ENCODE measurements around the gene PSORS1C1. TPM values are rescaled to one million over a fixed set of nuclear protein-coding genes. Genes with fewer than 3 reads are reported as not detected.

The PSORS1C1 gene
- total and polyA plus RNA-seq, 2 of the 4 experiments (the other 2 are of a cell fraction) = 0.36 to 1.1 TPM

DNA sequence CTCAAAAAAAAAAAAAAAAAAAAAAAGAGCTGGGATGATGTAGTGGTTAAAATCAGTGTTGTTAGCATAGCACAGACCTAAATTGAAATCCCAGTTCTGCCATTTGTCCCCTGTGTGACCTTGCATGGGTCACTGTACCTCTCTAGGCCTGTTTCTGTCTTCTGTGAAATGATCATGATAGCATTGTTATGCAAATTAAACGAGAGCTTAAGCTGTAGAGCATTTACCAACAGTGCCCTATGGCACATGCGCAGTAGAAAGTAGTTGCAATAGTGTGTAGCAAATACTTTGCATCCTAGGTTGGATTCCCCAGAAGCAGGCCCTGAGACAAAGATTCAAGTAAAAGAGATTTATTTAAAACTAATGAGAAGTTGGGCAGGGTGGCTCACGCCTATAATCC lies 17.0 kb downstream of the PSORS1C1 start:
- Histone ChIP-seq H3K27ac (ENCODE audit: insufficient read depth, low read length) (no peak overlapping the region), H3K27me3 (ENCODE audit: control insufficient read depth, insufficient read depth, low read length) (peaks cover 11% of the 10 kb centered on the region), H3K18ac (ENCODE audit: low read depth, low read length) (no peak overlapping the region), H2BK120ac (ENCODE audit: low read depth, low read length) (no peak overlapping the region), H3K4me1 (ENCODE audit: control insufficient read depth, insufficient read depth, low read length) (no peaks in the 10 kb centered on the region), H3K56ac (ENCODE audit: extremely low read depth, insufficient read depth, low read length) (no peak overlapping the region), H4K20me1 (ENCODE audit: insufficient read depth, low read length) (no peaks in the 10 kb centered on the region; the same call in 1 of the 2 replicates), H2AFZ (replicated peaks; ENCODE audit: low read length, poor library complexity) (no peak overlapping the region), H3K36me3 (ENCODE audit: control insufficient read depth, insufficient read depth, low read length) (no peaks in the 10 kb centered on the region), H4K91ac (ENCODE audit: insufficient read depth, low read depth, low read length) (no peak overlapping the region), H2BK5ac (ENCODE audit: low read depth, low read length, poor library complexity, severe bottlenecking) (no peak overlapping the region), H3K4me2 (ENCODE audit: low read depth, low read length) (no peak overlapping the region), H3K4me3 (ENCODE audit: insufficient read depth, low read depth, low read length) (no peak overlapping the region), H3K79me1 (ENCODE audit: low read depth in 1 of 2, low read length in 2 of 2) (no peaks in the 10 kb centered on the region), H3K4ac (ENCODE audit: low read depth, low read length) (no peak overlapping the region), H2BK20ac (ENCODE audit: low read depth, low read length) (no peak overlapping the region), H4K5ac (ENCODE audit: low read depth, low read length) (no peak overlapping the region), H3K23ac (ENCODE audit: low read depth, low read length) (no peak overlapping the region), H3K14ac (replicated peaks; ENCODE audit: low read depth, low read length) (no peak overlapping the region), H4K8ac (ENCODE audit: low read depth in 2 of 2, low read length in 2 of 2) (no peak overlapping the region), H2AK9ac (replicated peaks; ENCODE audit: low read depth, low read length, poor library complexity) (no peak overlapping the region), H3K9ac (ENCODE audit: low read depth, low read length) (no peak overlapping the region), H3K9me3 (ENCODE audit: control insufficient read depth, insufficient read depth, low read length) (no peaks in the 10 kb centered on the region), H2BK15ac (ENCODE audit: low read depth, low read length) (no peak overlapping the region), H2AK5ac (ENCODE audit: low read depth, low read length) (no peak overlapping the region), H3K9me1 (ENCODE audit: insufficient read depth, low read length) (no peaks in the 10 kb centered on the region)
- no peak for TF ChIP-seq CEBPB (IDR thresholded peaks at IDR 0.05; ENCODE audit: low read depth, low read length)
- TF ChIP-seq SMC3 (IDR thresholded peaks at IDR 0.05; ENCODE audit: low read depth, low read length) = no peak
- no peak for TF ChIP-seq USF2 (IDR thresholded peaks at IDR 0.05; ENCODE audit: low read depth, low read length)
- no peak for TF ChIP-seq MAZ (IDR thresholded peaks at IDR 0.05; ENCODE audit: borderline replicate concordance, low read depth, low read length)
- no peak for TF ChIP-seq NFE2L2 (IDR thresholded peaks at IDR 0.05; ENCODE audit: low read depth, low read length)
- TF ChIP-seq BHLHE40 (IDR thresholded peaks at IDR 0.05; ENCODE audit: low read depth, low read length) = no peak
- no peak for TF ChIP-seq MAFK (IDR thresholded peaks at IDR 0.05; ENCODE audit: low read depth, low read length)
- no peak for TF ChIP-seq CHD1 (IDR thresholded peaks at IDR 0.05; ENCODE audit: low read depth, low read length)
- intact Hi-C loops (cut with micrococcal nuclease) = no loop called here
- in situ Hi-C loops (cut with MboI; ENCODE audit: low sequenced_read_pairs) = no loop called here
- POLR2A ChIA-PET (ENCODE audit: unreplicated experiment) = interaction anchor here (0.6 kb wide), 1 partner anchor 32 kb away, joined by 3 read pairs; no protein-coding TSS in a partner anchor
- DNase-seq (no peak), ATAC-seq (ENCODE audit: low read depth) (no peak)
- CTCF ChIA-PET = no interaction called here
- BruUV-seq (replicated peaks) = no TSS peak
- WGBS, 2 experiments (ENCODE audit: extremely low coverage in 2 of 2, insufficient read length in 1 of 2) = no CpG with 5 or more reads among the region's 3 CpGs
- dilution Hi-C loops (cut with HindIII; ENCODE audit: low sequenced_read_pairs, unreplicated experiment) = no loop called here
